ENCODE results near the gene PTPRCAP. TPM values are rescaled to one million over a fixed set of nuclear protein-coding genes. Genes with fewer than 3 reads are reported as not detected.

The PTPRCAP gene
- total RNA-seq, 1 experiment from 2014 or later, result 1.7 TPM

DNA sequence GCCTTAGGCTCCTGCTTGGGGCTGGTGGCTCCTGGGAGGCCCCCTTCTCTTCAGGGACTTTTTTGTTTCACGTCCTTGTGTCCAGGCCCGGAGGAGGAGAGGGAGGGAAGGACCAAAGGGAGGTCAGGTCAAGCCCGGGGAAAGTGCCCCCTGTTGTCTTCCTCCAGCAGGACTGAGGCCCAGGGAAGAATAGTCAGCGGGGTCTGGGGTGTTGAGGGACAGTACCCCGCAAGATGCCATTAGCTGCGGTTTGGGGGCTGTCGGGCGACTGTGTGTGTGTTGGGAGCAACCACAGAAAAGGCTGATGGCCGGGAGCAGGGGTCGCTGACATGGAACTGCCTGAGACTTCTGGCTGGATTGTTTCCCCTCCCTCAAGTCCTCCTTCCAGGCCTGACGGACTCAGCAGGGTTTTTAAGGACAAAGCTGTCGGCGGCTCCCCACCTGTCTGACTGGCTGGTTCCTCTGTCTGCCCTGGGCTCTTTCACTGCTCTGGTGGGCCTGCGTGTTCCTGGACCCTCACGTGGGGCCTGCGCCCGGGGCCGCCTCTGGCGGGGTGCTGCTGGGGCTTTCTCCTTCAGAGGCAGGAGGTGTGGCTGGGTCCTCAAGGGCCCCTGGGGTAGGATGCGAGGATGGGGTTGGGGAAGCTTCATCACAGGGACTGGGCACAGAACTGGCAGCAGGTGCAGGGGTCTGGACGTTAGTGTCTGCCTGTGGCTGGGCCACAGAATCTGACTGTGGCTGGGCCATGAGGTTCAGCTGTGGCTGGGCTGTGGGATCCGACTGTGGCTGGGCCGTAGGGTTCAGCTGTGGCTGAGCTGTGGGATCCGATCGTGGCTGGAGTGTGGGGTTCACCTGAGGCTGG is 13.5 kb upstream of the PTPRCAP start:
- no peaks in the 10 kb centered on the region for H3K79me1 ChIP-seq (ENCODE audit: insufficient read depth, low read depth, low read length, poor library complexity, severe bottlenecking)
- no peak overlapping the region for H2BK12ac ChIP-seq (ENCODE audit: insufficient read length, low read depth, low read length)
- no peak overlapping the region for H4K8ac ChIP-seq (replicated peaks; ENCODE audit: insufficient read length, low read depth, low read length)
- no peak overlapping the region for H2BK5ac ChIP-seq (ENCODE audit: insufficient read length, low read length)
- no CpG with 5 or more reads among the region's 25 CpGs for WGBS (ENCODE audit: extremely low coverage, insufficient read length, low lambda C conversion rate)
- H4K5ac ChIP-seq (ENCODE audit: insufficient read length, low read depth, low read length), result no peak overlapping the region
- H3K27ac ChIP-seq (ENCODE audit: insufficient read length, low read depth, low read length), result no peak overlapping the region
- no peaks in the 10 kb centered on the region for H3K27me3 ChIP-seq (ENCODE audit: insufficient read depth, low read length)
- H3K14ac ChIP-seq (ENCODE audit: insufficient read depth, low read length), result no peak overlapping the region; the same call in 1 of the 2 replicates
- H3K23me2 ChIP-seq (ENCODE audit: insufficient read length, low read depth, low read length, poor library complexity, severe bottlenecking), result peaks cover 3% of the 10 kb centered on the region
- no peak overlapping the region for H3K23ac ChIP-seq (ENCODE audit: insufficient read length, low read depth, low read length)
- H4K20me1 ChIP-seq (ENCODE audit: control insufficient read depth, insufficient read depth, insufficient read length), result no peaks in the 10 kb centered on the region
- H3K4me3 Mint-ChIP-seq, result peak overlapping the region in 1 of 2 experiments; percentile 45; a peak in 1 of 5 replicates
- H3K36me3 Mint-ChIP-seq (ENCODE audit: insufficient read depth in 1 of 3, low read depth in 3 of 3), result no peaks in the 10 kb centered on the region; a peak in 1 of 7 replicates
- peaks cover 13% of the 10 kb centered on the region for H3K27me3 Mint-ChIP-seq (ENCODE audit: low read depth)
- H2AFZ ChIP-seq (ENCODE audit: low read length), result no peak overlapping the region
- no peak overlapping the region for H3K56ac ChIP-seq (ENCODE audit: insufficient read length, low read depth, low read length)
- H3T11ph ChIP-seq (ENCODE audit: low read length), result no peak overlapping the region
- H4K91ac ChIP-seq (ENCODE audit: insufficient read length, low read depth, low read length), result peak overlapping the region; percentile 63
- H2AK5ac ChIP-seq (ENCODE audit: insufficient read length, low read length), result no peak overlapping the region
- no peaks in the 10 kb centered on the region for H3K4me1 ChIP-seq (ENCODE audit: insufficient read depth, low read length)
- H2BK120ac ChIP-seq (ENCODE audit: low read depth, low read length, poor library complexity, severe bottlenecking), result no peak overlapping the region
- H3K79me2 ChIP-seq (ENCODE audit: insufficient read depth, low read length), result no peaks in the 10 kb centered on the region
- 0 out of 4 replicates have a peak, but pooled peaks cover 2 to 4% of the 10 kb centered on the region in 2 experiments for H3K4me1 Mint-ChIP-seq
- no peak overlapping the region for H2BK20ac ChIP-seq (ENCODE audit: low read depth, low read length, poor library complexity, severe bottlenecking)
- no peak overlapping the region for H3K18ac ChIP-seq (ENCODE audit: insufficient read length, low read depth, low read length)
- H3K9me3 Mint-ChIP-seq, result no peaks in the 10 kb centered on the region; a peak in 1 of 5 replicates
- TF ChIP-seq CTCF (conservative IDR thresholded peaks at IDR 0.05), result no peak
- H3K4ac ChIP-seq (ENCODE audit: low read depth, low read length), result no peak overlapping the region
- H2BK15ac ChIP-seq (ENCODE audit: low read depth, low read length), result no peak overlapping the region; the same call in 1 of the 2 replicates
- no peaks in the 10 kb centered on the region for H3K9me3 ChIP-seq (ENCODE audit: control insufficient read depth, low read depth, low read length)
- DNase-seq, result no peak
- no peak overlapping the region for H3K4me2 ChIP-seq (ENCODE audit: insufficient read depth, insufficient read length, low read length)
- H3K9ac ChIP-seq (ENCODE audit: extremely low read depth, insufficient read length, low read length), result no peak overlapping the region
- peak overlapping the region in 1 of 3 experiments; percentile 68; a peak in 2 of 7 replicates for H3K27ac Mint-ChIP-seq
